ENCODE measurements around the gene SELENOF. TPM values are rescaled to one million over a fixed set of nuclear protein-coding genes. Genes with fewer than 3 reads are reported as not detected.
"Not testable (repeated sequence)": the region's sequence is repeated elsewhere in the genome, so short reads cannot be mapped to it uniquely, and the experiment has no call there.

The SELENOF gene
- total RNA-seq, 2 donors from 2014 or later = 186 to 204 TPM

DNA sequence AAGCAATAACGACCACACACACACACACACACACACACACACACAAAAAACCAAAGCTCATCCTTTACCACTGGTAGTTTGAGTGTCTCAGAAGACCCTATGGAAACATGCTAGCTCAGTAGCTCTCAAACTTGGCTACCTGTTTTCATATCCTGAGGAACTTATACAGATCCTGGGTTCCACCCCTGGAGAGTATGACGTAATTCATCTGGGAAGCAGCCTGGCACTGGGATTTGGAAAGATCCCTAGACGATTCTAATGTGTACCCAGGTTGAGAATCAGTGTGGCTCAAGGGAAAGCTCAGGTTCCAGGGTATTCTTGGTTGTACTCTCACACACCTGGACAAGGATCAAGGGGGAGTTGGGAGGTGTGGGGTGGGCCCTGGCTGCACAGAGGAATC, 85.9 kb downstream of the SELENOF start:
- DNase-seq = no peak
- intact Hi-C loops (cut with DNase I, micrococcal nuclease) = no loop called here
- ATAC-seq = no peak

DNA sequence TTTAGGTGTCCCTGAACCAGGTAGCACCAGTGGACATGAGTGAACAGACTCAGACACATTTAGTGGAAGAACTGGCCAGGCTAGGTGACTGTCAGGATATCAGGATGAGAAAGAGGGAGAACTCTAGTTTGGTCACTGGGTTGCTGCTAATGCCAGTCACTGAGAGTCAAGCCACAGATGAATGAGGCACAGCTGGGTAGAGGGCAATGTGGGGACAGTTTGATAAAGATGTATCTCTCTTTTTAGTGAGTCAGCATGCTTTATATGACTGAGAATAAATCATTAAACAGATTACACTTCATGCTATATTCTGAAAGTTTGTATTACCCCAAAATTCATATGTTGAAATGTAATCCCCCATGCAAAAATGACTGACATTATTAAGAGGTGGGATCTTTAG, 87.1 kb downstream of the SELENOF start:
- DNase-seq = no peak
- intact Hi-C loops (cut with DNase I, micrococcal nuclease) = no loop called here
- no peak for ATAC-seq

DNA sequence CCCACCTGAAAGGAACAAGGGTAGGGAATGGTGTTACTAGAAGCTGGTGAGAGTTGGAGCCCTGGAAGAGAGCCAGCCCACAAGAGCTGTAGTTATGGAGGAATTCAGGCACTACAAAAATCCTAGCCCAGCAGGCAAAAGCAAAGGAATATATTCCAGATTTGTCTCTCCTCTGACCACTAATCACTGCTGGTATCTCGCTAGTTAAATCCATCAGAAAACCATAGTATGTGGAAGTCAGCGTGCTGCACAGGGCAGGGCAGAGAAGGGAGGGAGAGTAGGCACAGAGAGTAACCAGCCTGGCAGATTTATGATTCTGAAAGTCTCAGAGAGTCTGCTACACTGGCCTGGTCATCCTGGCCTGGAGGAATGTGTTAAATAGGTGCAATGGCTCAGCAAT, 88.6 kb downstream of the SELENOF start:
- intact Hi-C loops (cut with DNase I, micrococcal nuclease) = no loop called here
- no peak for ATAC-seq
- no peak for DNase-seq

DNA sequence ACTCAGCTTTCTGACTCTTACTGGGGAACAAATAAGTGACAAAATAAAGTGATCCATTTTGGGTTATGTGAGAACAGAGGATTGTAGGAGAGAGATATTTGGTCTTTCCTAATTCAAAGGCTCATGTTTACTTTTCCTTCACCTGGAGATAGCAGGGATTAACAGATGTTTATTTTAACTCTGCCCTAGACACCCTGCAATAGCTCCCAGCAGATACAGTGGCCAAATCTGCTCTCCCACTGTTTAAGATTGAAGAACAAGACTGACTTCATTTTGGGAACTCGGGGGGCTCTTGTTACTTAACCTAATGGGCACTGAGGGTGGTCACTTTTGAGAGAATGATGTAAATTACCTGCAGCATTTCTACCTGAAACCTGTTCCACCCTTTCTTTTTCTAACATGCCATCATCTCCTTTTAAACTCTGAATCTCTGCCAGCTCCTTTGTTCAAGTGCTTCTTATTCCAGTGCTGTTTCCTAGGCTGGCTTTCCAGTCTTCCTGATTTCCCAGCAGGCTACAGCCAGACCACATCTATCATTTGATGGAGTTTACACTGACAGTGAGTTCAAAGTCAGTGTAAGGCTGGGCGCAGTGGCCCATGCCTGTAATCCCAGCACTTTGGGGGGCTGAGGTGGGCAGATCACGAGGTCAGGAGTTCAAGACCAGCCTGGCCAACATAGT, 90.0 kb downstream of the SELENOF start:
- ATAC-seq (no peak), DNase-seq (no peak)
- intact Hi-C loops (cut with DNase I, micrococcal nuclease) = no loop called here

DNA sequence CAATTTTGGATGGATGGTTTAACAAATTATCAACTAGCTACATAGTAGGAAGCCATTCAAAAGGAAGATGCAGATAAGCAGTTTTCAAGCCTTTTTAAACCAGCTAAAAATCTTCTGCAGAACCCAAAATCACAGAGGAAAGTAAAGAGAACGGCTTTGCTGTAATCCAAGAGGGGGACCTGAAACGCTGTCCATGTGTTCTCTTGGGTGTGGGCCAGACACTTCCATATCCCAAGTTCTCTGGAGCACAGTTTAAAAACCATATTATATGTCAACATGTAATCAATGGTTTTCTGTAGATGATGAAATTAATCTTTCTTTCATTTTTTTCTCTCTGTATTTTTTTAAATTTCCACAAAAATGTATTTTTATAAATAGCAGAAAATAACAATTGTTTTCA, 90.5 kb downstream of the SELENOF start:
- ATAC-seq = no peak
- DNase-seq = no peak

DNA sequence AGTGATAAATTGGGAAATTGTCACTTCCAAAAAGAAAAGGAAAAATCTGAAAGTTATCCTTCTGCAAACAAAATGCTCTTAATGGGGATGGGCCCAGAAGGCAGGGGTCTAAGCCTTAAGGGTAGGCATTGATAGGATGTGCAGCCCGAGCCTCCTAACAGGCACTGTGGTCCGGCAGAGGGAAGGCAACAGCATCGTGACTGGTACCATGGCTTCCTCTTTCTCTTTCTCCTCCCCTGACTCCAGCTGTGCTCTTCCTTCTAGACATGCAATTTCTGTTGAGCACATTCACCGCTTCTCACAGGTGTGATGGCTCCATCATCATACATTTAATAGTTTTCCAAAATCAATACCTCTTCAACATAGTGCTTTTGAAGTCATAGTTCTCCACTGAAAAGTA, 91.5 kb downstream of the SELENOF start:
- DNase-seq = no peak
- intact Hi-C loops (cut with DNase I, micrococcal nuclease) = no loop called here
- ATAC-seq = no peak

More for the DNA sequence above, 90.5 kb downstream of the SELENOF start:
- intact Hi-C loops (cut with DNase I, micrococcal nuclease) = no loop called here

DNA sequence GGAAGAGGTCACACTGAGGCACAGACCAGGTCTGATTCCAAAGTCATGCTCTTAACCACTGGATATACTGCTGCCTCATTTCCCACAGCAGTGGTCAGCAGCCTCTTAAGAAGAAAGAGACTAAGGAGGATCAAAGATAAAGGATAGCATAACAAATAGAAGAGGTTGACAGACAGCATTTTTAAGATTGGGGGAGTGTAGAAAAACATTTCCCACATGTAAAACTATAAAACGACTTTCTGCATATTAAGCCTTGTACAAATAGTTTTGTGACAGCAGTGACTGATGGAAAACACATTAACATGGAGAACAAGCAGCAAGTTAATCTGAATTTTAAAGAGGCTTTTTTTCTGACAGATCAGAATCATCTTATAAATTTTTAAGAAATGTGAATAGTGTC, 92.0 kb downstream of the SELENOF start:
- DNase-seq (no peak), ATAC-seq (no peak)
- intact Hi-C loops (cut with DNase I, micrococcal nuclease) = no loop called here

DNA sequence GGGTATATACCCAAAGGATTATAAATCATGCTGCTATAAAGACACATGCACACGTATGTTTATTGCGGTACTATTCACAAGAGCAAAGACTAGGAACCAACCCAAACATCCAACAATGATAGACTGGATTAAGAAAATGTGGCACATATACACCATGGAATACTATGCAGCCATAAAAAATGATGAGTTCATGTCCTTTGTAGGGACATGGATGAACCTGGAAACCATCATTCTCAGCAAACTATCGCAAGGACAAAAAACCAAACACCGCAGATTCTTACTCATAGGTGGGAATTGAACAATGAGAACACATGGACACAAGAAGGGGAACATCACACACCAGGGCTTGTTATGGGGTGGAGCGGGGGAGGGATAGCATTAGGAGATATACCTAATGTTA, 94.0 kb downstream of the SELENOF start:
- intact Hi-C loops (cut with DNase I, micrococcal nuclease); ATAC-seq; DNase-seq: not testable (repeated sequence)

DNA sequence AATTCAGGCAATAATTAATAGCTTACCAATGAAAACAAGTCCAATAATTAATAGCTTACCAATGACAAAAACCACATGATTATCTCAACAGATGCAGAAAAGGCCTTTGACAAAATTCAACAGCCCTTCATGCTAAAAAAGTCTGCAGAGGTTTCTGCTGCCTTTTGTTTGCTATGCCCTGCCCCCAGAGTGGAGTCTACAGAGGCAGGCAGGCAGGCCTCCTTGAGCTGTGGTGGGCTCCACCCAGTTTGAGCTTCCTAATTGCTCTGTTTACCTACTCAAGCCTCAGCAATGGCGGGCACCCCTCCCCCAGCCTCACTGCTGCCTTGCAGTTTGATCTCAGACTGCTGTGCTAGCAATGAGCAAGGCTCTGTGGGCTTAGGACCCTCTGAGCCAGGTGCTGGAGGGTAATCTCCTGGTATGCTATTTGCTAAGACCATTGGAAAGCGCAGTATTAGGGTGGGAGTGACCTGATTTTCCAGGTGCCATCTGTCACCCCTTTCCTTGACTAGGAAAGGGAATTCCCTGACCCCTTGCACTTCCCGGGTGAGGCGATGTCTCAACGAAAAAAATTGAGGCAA, 96.6 kb downstream of the SELENOF start:
- intact Hi-C loops (cut with DNase I, micrococcal nuclease); ATAC-seq; DNase-seq: not testable (repeated sequence)

DNA sequence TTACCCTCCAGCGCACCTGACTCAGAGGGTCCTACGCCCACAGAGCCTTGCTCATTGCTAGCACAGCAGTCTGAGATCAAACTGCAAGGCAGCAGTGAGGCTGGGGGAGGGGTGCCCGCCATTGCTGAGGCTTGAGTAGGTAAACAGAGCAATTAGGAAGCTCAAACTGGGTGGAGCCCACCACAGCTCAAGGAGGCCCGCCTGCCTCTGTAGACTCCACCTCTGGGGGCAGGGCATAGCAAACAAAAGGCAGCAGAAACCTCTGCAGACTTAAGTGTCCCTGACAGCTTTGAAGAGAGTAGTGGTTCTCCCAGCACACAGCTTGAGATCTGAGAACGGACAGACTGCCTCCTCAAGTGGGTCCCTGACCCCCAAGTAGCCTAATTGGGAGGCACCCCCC, 99.8 kb downstream of the SELENOF start:
- ATAC-seq; intact Hi-C loops (cut with DNase I, micrococcal nuclease); DNase-seq: not testable (repeated sequence)

Other genes with a start within 250 kb of the SELENOF start
- 100 to 1,000 TPM; 118 to 122 TPM for gene SH3GLB1, start 209.6 kb downstream of the SELENOF start, total RNA-seq
- gene HS2ST1, start 509 bp upstream of the SELENOF start, total RNA-seq = 10 to 100 TPM; 17.4 to 23.5 TPM